Measurements from ENCODE around the gene PMVK.
A peak's percentile ranks its signal among the peaks of the same experiment; 100 is the strongest.
"Not testable (repeated sequence)": the region's sequence is repeated elsewhere in the genome, so short reads cannot be mapped to it uniquely, and the experiment has no call there.

The PMVK gene

DNA sequence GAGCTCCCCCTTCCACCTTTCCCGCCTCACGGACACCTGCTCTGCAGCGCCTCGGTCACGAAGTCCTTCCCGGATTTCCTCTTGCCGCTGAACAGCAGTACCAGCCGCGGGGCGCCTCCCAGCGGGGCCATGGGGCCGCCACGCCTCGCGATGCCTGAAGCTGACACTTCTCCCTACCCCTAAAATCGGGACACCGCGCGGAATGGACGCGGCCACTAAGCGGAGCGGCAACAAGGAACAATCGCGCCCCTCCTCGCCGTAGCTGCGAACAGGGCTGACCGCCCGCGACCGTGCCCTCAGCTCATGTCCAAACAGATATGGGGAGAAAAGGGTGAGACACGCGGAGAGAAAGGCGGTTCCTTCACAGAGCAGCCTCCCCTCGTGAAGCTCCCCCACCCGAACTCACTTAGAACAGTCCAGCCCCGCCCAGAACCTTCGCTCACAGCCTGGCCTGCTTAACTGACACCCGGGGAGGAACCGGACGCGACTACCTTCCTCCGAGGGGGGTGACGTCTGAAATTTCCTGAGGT is at the start of gene PMVK:
PMVK (minus strand) TSS at position 165 of the 530 bp plus-strand sequence; CDS start at position 131, 34 bp downstream.
- peak; percentile 90 for DNase-seq

- no peak for DNase-seq
Observed at GRCh38 chr1:154983776-154984466, 47.4 kb upstream of the PMVK start.

DNA sequence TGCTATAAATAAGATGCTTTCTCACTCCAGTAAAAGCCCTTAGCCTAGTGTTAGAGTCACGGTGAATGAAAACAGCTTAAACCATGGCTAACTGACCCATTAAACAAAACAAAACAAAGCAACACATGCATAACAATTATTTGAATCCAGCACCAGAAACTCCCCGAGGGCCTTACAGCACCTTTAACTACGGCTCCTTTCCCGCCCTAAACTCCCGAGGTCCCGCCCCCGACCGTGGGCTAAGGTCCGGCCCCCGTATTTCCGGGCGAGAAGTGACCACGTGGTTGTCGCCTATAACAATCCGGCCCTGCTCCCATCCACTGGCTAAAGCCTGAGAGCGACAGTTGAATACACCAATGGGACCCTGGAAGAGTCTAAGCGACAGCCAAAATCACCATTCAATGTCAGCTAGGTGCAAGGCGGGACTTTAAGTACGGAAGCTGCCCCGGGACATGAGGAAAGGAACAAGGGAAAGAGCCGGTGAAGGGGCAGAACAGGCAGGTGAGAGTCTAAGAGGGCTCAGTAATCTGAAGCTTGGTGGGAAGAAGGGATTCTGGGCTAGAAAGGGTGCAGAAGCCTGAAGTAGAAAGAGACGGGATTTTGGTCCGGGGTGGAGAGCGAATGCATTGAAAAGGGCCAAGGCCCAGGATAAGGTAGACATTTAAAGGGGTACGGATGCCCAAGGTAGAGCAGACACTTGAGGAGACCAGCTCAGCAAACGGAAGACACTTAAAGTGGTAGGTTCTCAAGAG is 46.6 kb upstream of the PMVK start, which contains the start of gene FLAD1:
FLAD1 (plus strand) TSS at position 448 of the 752 bp plus-strand sequence. CDS start 351 bp downstream, outside the sequence.
- DNase-seq, result peak; percentile 84

GRCh38 chr1:154982341-154982740 is 45.8 kb upstream of the PMVK start:
- DNase-seq, result no peak

GRCh38 chr1:154978360-154978759 is 41.8 kb upstream of the PMVK start:
- DNase-seq, result no peak

DNA sequence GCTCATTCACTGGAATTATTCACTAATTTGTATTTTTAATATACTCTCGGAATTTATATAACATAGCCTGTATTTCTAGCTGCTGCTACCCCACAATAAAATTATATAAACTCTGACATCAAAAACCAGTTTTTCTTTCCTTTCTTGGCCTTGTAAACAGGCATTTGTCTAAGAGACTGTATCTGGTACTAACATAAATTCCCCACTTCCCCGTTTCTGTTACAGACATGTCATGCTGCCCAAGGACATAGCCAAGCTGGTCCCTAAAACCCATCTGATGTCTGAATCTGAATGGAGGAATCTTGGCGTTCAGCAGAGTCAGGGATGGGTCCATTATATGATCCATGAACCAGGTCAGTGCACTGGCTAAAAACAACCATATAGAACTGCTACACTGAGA is 41.2 kb upstream of the PMVK start:
- not testable (repeated sequence) for DNase-seq

- no peak for DNase-seq
Observed at GRCh38 chr1:154975409-154976059, 39.0 kb upstream of the PMVK start.

- peak; percentile 92 for DNase-seq
Observed at GRCh38 chr1:154974808-154975408, 38.4 kb upstream of the PMVK start.

DNA sequence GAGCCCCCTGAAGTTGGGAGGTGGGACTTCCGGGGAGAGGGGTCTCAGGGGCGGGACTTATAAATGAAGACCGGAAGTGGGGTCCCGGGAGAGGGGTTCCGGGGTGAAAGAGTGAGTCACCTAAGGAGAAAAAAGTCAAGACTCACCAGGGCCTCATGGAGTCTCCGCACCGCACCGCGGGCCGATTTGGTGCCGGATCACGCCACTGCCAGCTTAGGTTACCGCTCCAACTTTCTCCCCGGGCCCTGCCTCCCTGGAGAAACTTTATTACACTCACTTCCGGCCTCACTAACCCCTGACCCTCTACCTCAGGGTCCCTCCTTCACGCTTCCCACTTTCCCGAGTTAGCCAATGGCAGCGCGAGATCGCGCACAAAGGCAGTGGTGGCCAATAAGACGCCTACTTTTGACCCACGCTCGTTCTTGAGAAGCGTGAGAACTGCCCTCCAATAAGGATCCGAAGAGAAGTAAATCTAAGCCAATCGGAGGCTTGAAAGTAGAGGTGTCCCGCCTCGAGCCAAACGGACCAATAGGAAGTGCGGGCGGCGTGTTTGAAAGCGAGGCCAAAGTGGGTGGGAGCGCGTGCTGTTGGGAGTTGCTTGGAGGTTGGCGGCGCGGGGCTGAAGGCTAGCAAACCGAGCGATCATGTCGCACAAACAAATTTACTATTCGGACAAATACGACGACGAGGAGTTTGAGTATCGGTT is 37.7 kb upstream of the PMVK start, which contains the start of gene CKS1B:
CKS1B (plus strand) TSS at position 580 of the 706 bp plus-strand sequence; CDS start at position 645, 65 bp downstream.
- peak; percentile 92 for DNase-seq

DNA sequence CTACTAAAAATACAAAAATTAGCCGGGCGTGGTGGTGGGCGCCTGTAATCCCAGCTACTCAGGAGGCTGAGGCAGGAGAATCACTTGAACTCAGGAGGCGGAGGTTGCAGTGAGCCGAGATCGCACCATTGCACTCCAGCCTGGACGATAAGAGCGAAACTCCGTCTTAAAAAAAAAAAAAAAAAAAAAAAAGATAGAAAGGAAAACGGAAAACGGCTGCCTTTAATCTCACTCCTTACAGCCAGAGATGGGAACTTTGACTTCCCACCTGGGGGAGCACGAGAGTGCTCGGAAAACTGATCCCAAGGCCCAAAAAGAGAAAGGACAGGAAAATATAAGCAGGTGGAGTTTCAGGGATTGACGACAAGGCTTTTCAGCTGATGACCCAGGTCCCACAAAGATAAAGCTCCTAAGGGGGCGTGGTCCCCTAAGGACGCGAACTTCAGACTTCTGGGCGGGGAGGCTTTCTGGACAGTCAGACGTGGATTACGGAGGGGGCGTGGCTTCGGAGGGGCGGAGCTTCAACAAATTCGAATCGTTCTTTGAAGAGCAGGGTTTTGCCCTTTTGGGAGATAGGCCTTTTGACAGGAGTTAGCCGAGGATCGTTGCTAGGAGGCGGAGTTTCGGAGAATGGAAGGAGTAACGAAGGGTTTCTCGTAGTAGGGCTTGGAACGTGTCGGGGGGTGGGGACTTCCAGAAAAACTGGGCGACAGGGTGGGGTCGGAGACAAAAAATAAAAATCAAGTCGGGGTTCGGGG is 37.0 kb upstream of the PMVK start:
- DNase-seq, result peak; percentile 71

GRCh38 chr1:154972517-154973343 is 36.2 kb upstream of the PMVK start:
- no peak for DNase-seq

DNA sequence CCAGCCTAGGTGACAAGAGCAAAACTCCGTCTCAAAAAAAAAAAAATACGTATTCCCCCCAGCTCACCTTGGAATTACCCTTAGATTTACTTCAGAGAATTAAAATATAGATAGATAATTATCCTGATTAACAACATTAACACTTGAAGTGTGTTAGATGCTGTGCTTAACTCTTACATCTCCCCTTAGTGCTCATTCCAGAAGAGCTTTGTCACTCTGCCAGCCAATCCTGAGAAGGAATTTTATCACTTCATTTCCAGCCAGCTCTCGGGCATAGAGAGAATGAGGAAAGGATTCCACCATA is 35.6 kb upstream of the PMVK start:
- no peak for DNase-seq

GRCh38 chr1:154971341-154971998 is 35.0 kb upstream of the PMVK start:
- DNase-seq, result no peak

DNA sequence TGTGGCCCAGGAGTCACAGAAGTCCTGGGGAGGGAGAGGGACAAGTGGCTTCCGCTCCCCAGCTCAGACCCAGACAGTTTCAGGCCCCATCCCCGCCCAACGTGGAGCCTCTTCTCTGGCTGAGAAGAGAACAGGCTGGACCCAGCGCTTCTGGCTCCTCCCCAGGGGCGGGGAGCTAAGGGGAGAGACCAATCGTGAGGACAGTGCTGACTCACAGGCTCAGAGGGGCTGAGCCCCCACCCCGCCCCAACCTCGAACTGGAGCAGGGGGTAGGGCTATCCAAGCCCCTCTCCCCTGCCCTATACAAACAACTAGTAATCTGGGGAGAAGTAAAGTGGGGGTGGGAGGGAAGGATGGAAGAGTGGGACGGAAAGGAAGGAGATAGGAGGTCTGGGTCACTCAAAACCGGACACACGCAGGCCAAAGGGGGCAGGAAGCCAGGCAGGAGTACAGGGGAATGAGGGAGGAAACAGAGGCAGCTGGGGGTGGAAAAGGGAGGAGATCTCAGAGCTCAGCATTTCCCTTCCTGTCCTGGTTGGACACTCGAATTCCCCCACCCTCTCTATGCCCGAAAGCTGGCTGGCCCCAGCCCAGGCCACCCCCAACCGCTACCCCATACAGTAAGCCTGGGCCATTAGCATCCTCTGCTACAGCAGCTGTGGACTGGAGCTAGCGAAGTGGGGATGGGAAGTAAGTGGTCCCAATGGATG is 34.3 kb upstream of the PMVK start, which contains the start of gene SHC1:
SHC1 (minus strand) TSS at position 117 of the 710 bp plus-strand sequence. CDS start 221 bp downstream, outside the sequence.
- DNase-seq, result peak; percentile 69

DNA sequence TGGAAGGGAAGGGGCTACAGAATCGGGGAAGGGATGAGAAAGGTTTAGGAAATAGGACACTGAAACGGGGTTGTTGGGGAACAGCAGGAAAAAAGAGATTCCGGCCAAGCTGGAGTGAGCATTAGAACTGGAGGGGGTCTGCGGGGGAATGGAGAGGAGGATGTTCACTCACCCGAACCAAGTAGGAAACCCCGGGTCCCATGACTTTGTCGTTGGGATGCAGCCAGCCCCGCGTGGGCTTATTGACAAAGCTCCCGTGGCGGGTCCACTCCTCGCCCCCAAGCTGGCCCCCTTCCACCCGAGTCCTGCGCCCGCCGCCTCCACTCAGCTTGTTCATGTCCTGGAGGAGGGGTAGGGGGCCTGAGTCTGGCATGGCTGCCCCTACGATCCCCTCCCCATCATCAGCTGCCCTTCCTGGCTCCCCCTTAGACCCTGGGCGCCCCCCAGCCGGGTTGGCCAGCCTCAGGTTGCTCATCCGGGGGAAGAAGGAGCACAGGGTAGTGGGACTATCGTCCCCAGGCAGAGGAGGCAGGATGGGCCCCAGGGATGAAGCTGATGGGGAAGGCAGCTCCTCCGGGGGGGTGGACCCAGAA is 33.4 kb upstream of the PMVK start:
- DNase-seq, result no peak

DNA sequence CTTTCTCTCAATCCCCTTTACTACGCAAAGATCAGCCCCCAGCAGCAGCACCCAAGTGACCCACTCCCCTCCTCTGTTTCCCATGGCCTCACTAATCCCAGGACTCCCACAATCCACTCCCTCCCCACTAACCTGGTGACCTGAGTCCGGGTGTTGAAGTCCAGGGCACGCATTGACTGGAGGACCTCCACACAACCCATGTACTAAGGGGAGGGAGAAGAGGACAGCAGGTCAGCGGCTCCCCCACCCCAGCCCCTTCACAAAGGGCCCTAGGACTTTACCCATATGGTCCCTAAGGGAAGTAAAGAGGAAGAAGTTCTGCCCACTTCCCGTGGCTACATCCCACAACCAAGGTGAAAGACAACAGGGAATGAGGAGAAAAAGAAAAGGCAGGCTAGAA is 32.7 kb upstream of the PMVK start:
- no peak for DNase-seq

- DNase-seq, result no peak
Observed at GRCh38 chr1:154968731-154969130, 32.2 kb upstream of the PMVK start.

GRCh38 chr1:154967331-154967950 is 30.9 kb upstream of the PMVK start:
- no peak for DNase-seq
